HPDE6-E6E7 (cell line): ENCODE data around the gene PCSK6.

Experiments used
- DNase-seq: peaks from one replicate; pipeline ENCODE4 v3.0.0; 2011; ENCODE audit warnings: missing footprints; ENCODE audit errors: extremely low spot score

PCSK6 gene

DNA sequence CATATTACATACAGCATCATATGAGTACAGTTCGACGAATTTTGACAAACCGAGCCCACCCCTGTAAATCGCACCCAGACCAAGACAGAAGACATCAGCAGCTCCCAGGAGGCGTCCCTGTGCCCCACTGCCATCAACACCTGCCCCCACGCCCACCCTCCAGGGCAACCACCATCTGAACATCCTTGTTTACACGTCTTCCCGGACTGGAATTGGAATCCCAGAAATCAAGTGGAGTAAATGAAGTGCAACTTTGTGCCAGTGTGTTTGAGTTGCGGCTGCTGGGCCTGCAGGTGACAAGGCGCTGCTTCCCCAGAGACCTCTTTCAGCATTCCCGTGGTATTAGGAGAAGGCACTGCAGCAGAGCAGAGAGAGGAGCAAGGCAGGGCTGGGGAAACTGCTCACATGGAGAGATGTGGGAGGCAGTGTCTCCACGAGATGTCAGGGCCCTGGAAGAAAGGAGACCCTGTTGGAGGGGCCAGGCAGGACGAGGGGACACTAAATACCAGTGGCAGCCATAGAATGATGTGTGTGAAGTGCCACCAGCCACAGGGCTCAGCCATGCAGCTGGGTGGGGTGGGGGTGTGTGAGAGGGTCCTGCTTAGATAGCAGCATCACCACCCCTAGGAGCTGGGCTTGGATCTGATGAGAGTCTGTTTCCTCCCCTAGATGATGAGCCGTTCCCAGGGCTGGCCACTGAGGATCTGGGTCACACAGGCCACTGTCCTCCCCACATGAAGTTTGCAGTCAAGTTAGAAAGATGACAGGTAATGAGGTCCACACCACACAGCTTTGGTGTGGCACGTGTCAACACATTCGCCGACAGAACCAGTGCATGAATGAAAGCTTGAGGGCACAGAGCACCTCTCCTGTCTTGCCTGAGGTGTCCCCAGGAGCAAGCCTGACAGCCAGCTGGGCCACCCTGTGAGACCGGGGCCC is 33.4 kb upstream of the PCSK6 start:
- DNase-seq, result no peak

DNA sequence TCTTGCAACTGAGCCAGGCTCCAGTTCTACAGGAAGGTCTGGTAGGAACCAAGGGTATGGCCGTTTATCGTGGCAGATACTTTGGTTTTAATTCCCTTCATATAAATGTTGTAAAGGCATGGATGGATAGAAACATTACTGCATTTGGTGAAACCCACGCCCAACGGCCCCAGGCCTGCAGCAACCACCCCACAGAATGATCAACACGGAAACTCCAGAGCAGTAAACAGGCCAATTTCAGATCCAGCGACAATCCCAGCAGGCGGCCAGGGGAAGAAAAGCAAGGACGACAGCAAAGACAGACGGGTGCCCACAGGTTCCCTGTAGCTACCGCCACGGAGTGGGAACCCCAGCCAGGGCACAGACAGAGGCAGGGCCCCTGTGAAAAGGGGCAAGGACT is 32.6 kb upstream of the PCSK6 start:
- no peak for DNase-seq

DNA sequence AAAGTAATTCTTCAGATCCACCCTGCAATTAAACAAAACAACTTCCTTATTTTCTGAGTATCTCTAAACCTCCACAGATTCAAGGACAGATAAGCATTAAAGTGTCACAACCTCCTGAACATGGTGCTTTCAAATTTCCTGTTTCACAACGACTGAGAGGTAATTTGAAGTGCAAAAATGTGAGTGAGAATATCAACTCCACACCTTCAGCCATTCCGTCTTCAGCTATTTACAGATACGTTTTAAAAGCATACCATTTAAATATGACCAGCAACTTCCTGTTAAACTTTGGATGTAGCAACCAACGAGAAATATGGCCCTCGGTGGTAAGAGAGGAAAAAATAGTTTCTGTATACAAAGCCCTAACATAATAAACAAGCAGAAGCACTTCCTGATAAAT is 32.1 kb upstream of the PCSK6 start:
- DNase-seq, result no peak

DNA sequence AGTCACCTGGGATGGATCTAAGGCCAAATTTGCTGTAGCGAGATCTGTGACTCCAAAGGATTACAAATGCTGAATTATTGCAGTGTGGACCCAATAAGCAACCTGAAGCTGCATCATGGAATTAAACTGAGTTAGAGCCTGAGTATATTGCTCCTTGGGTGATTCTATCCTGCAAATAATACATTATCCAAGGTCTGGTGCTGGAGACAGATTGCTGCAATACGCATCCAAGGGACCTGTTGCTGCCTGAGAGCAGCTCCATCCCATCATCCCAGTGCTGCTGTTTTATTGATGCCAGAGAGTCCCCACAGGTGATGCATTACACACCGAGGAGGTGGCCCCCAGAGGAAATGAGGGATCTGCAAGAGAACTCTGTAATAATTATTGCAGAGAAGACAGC is 31.6 kb upstream of the PCSK6 start:
- no peak for DNase-seq

DNA sequence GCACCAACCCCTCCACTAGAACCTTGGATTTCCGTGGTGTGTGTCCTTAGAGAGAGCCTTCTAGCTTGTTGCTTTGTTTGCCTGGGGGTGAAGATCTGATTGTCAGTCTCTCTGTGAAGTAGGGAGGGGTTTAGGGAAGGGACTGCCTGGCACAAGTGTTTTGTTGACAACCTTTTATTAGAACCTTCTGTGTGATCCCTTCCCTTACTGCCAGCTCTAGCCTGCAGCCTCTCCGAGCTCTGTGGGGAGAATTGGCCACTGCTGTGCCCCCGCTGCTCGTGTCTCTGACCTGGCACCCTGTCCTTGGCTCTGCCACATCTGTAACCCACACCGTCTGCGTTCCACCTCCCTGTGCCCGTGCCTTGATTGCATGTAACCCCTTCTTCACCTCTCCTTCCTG is 30.9 kb upstream of the PCSK6 start:
- DNase-seq, result no peak

DNA sequence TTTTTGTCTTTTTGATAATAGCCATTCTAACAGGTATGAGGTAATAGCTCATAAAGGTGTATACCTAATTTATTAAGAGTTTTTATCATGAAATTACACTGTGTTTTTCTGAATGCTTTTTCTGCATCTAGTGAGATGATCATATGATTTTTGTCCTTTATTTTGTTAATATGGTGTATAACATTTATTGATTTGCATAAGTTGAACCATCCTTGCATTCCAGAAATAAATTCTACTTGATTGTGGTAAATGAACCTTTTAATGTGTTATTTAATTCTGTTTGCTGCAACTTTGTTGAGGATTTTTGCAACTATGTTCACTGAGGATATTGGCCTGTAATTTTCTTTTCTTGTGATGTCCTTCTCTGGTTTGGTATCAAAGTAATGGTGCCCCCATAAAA is 28.0 kb upstream of the PCSK6 start:
- no peak for DNase-seq

DNA sequence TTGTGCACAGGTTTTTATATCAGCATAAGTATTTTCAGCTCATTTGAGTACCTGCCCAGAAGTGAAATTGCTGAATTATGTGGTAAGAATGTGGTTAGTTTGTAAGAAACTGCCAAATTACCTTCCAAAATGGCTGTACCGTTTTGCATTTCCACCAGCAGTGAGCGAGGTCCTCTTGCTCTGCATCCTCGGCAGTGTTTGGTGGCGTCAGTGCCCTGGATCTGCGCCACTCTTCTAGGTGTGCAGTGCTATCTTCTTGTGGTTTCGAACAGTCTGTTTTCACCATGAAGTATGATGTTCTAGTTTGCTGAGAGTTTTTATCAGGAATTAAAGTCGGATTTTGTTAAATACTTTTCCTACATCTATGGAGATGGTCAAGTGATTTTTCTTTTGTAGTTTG is 24.8 kb upstream of the PCSK6 start:
- DNase-seq, result no peak

DNA sequence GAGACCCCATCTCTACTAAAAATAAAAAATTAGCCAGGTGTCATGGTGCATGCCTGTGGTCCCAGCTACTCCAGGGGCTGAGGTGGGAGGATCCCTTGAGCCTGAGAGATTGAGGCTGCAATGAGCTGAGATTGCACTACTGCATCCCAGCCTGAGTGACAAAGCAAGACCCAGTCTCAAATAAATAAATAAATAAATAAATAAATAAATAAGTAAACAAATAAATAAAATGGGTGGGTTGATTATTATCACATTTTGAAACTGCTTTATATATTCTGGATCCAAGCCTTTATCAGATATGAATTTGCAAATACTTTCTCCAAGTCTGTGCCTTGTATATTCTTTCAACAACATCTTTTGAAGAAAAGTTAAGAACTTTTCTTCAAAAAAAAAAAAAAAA is 22.2 kb upstream of the PCSK6 start:
- DNase-seq, result no peak

DNA sequence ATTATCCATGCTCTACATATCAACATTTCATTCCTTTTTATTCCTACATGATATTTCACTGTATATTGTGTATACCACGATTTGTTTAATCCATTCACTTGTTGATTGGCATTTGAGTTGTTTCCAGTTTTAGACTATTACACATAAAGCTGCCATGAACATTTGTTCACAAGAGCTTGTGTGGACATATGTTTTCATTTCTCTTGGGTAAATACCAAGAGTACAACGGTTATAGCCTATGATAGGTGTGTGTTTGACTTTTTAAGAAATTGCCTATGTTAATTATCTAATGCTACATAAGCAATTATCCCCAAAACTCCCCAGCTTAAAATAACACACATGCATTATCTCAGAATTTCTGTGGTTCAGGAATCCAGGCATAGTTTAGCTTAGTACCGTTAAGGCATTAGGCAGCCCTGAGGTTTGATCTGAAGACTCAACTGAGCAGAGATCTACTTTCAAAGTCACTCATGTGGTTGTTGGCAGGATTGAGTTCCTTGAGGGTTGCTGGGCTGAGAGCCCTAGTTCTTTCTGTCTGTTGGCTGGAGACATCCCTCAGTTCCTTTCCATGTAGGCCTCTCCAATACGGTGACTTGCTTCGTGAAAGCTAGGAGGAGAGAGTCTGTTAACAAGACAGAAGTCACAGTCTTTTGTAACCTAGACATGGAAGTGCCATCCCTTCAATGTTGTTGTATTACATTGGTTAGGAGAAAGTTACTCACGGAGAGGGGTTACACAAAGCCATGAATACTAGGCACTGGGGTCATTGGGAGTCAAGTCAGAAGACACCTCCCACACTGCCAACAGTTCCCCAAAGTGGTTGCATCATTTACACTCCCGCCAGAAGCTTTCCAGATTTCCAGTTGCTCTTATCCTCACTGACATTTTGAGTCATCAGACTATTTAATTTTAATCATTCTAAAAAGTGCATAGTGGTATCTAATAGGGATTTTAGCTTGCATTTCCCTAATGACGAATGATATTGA is 21.0 kb upstream of the PCSK6 start:
- no peak for DNase-seq

DNA sequence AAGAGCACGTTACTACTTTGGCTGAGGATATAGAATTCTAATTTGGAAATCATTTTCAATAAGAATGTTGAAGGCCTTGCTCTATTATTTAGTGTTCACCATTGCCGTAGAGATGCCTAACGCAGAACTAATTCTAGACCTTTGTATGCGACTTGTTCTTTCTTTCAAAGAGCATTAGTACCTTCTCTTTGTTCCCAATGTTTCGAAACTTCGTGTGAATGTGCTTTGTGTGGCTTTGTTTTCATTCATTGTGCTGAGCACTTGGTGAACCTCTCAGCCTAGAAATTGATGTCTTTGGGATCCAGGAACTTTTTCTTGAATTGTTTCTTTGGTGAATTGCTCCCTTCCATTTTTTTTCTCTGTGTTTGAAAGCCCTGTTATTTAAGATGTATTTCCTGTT is 19.8 kb upstream of the PCSK6 start:
- DNase-seq, result no peak

DNA sequence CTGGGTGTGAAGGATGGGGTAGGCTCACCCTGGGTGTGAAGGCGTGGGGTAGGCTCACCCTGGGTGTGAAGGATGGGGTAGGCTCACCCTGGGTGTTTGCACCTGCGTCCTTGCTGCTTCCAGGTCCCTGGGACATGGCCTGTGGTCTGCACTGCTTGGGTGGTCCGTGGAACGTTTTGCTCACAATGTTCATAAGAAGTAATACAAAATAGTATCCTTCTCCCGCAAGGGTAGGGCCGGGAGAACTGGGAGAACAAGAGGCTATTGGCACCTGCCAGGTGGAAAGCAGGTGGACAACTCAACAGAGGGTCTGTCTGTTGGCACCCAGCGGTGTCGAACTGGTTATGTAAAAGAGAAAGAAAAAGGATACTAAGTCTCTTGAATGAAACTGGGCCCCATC is 17.0 kb upstream of the PCSK6 start:
- no peak for DNase-seq

DNA sequence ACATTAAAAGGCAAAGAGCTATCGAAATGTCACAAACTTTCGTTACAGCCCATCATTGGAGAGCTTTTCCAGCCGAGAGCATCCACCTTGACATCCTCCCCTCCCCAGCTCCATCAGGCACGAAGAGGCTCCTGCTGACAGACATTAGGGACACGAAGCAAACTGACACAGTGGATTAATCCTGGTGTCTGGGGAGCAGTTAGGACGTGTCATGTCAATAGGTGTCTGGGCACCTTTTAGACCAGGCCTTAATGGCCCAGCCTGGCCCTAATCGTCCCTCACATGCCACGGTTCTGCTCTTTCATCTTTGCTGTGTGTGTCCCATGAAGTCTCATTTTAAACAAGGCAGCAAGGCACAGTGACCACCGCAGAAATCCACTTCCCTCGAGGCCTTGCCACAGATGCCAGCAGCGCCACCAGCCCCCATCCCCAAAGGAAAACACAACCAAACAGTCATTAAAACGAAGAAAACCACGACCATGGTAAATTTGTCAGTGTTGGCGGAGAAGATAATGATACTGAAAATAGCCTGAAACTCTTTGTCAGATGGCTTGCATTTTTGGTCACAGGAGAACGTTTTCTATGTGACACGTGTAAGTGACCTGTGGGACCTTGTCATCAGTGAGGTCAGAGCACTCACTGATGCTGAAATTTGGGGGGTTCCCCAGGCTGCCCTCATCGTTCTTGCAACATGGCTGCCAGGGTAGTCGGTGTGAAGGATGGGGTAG is 16.3 kb upstream of the PCSK6 start:
- DNase-seq, result no peak

DNA sequence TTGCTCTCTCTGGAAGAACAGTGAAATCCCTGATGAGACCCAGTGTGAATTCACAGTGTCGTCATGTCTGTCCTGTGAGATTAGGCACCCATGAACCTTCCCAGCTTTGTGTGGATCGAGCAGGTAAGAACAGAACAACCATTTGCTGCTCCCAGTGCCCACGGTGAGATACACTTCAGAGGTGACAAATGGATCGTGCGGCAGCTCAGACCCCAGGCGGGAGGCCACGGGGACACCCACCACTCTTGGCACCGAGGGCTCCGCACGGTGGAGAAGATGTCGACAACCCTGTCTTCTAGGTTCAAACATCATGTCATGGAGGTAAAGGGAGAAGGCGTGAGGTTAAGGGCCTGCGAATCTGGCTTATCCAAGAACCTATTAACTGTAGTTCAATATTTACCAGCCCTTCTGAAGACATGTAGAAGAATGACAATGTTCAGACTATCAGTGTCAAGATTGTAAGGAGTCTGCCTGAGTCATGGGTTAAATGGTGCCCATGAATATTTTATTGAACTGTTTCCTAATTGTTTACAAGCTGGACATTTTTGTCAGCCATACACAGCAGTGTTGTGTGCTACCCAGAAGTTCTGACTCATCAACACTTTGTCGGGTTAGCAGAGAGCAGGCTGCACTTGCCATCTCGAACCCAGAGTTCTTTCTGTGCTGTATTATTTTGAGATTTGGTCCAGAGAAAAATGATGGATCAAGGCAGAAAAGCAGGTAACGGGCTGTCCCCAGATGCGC is 15.5 kb upstream of the PCSK6 start:
- no peak for DNase-seq

DNA sequence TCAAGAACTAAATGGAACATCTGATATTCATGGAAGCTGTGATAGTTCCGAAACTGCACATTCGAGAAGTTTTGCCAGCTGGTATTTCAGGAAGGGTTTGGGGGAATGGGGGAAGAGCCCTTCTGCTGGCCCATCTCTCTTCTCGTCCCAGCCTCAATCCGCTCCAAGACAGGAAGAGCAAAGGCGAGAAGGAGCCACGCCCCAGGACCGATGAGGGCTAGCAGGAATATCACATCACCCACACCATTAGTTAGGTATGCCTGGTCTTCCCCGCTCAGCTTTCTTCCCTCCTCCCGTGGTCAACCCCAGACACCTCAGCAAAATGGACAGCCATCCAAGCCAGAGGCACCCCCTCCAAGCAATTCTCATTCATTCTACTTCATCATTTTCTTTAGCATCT is 14.9 kb upstream of the PCSK6 start:
- no peak for DNase-seq

DNA sequence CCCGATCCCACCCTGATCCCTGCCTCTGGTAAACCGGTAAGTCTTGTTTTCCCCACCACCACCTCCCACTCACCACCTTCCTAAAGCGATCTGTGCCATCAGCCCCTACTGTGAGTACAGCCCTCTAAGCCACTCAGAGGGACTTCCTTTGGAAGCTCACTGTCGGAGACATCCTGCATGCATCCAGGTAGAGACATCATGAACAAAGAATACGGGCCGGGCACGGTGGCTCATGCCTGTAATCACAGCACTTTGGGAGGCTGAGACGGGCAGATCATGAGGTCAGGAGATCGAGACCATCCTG is 13.7 kb upstream of the PCSK6 start:
- no peak for DNase-seq

DNA sequence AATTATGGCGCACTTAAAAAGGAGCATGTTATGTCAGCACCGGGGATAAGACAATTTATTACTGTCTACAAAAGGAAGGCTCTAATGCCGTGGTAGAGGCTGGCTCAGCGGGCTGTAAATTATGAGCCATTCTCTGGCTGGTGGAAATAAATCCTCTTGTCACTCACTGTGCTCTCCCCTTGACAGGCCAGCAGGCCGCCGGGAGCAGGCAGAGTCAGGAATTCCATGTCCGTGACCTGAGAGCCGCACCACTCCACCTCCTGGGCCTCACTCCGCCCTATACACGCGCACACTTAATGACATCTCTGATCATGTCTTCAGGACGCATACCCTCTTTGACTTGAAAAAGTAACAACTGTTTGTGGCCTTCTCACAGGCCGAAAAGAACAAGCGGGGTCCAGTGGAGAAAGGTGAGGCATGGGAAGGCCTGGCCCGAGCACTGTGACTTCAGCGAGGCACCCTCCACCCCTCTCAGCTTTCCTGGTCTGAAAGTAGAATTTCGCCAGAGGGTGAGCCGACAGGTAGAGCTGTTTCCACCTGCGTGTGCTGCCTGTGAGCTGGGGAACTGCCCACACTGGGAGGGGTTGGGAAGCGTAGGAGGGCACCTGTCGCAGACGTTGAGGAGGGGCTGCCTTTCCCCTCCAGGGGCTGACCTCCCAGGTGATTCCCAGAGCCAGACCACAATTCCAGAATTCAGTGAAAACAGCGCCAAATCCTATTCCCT is 13.2 kb upstream of the PCSK6 start:
- DNase-seq, result no peak

DNA sequence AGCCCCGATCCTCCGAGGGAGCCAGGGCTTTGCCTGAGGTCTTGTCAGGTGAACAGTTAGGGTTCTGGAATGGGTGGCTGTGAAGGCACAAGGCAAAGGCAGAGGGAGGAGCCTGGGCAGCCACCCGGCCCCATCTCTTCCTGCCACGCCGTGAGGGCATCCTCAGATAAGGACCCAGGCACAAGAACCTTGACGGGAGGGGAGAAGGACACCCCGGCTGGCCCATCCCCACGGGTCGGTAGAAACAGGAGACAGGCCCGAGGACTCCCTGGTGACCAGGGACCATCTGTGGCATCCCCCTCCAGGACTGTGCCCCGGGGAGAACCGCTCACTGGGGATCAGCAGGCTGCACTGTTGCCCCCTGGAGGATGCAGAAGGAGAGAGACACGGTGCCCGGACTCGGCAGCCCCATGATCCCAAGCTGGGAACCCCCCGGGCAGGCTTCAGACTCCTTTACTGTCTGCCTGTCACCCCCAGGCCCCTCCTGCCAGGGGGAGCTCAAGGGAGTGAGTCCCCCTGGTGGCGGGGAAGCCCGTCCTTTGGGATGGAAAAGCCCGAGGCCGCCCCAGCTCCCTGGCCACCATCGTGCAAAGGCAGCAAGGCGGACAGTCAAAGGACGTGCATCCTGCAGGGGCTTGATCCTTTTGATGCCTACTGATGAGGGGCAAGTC is 12.3 kb upstream of the PCSK6 start:
- DNase-seq, result no peak

DNA sequence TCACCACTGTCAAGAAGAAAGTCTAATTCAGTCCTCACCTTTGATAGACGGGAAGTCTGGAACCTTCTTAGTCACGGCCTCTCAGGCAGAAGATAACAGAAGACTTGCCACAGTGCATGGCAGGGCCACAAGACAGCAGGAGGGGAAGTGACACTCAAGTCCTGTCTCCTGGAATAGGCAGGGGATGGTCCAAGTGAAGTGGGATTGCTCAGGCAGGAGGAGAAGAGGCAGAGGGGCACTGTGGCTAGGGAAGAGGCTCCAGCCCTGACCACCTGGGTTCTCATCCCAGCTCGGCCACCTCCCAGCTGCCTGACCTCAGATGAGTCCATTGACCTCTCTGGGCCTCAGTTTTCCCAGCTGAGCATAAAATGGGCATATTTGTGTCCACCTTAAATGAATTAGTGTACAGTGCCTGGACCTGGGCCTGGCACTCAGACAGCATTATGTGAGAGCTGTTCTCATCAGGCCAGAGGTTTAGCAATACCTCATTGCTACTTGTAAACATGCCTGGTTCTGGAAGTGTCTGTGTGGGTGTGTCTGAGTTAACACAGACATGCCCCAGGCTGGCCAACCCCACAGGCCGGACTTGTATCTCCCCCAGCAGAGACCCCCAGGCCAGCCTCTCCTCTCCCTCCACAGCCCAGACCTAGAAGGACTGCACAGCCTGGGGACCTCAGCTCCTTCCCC is 11.5 kb upstream of the PCSK6 start:
- no peak for DNase-seq

DNA sequence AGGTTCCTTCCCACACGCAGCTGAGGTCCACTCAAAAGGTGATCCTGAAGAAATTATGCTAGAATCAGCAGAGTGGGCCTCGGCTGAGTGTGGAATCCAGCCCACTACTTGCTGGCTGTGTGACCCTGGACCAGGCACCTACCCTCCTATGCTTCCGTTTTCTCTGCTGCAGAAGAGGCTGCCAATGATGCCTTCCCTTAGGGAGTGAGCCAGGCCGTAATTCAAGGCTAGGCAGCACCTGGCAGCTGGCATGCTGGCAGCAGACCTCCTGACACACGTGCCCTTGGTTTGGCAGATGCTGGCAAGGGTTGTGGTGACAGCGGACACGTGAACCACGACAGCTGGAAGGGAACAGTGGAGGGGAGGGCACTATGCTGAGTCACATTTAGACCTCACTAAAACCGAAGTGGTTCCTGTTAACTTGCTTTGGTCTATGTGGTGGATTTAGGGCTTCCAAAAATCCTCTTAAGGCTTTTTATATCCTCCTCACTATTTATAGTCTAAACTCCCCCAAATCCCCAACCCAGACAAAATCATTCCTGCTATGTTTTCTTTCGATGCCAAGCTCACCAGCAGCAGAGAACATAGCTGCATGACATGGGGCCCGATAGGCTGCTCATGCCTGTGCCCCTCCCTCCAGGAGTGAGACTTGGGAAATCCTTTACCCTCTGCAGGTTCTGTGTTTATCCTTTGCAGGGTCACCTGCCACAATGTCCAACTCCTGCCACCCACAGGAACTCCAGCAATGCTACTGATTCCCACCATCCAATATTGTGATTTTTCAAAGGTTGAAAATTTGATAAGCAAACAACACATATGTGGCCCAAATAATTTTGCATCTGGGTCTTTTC is 10.6 kb upstream of the PCSK6 start:
- DNase-seq, result no peak
